ENCODE measurements around the gene DBF4B.

DBF4B gene

GRCh38 chr17:44778656-44779210 lies 70.3 kb downstream of the DBF4B start:
- no peak for DNase-seq

GRCh38 chr17:44779211-44780025 lies 71.0 kb downstream of the DBF4B start:
- peak; percentile 70 for DNase-seq

- DNase-seq: no peak
Observed at GRCh38 chr17:44780161-44780560, 71.7 kb downstream of the DBF4B start.

GRCh38 chr17:44780845-44781480 lies 72.5 kb downstream of the DBF4B start:
- no peak for DNase-seq

- no peak for DNase-seq
Observed at GRCh38 chr17:44781551-44782325, 73.3 kb downstream of the DBF4B start.

GRCh38 chr17:44782326-44782850 lies 73.9 kb downstream of the DBF4B start:
- DNase-seq: no peak

- DNase-seq: no peak
Observed at GRCh38 chr17:44785921-44786320, 77.5 kb downstream of the DBF4B start.

- no peak for DNase-seq
Observed at GRCh38 chr17:44786551-44787081, 78.2 kb downstream of the DBF4B start.

GRCh38 chr17:44787271-44787940 lies 78.9 kb downstream of the DBF4B start:
- no peak for DNase-seq

GRCh38 chr17:44788139-44788538 lies 79.7 kb downstream of the DBF4B start:
- no peak for DNase-seq

- no peak for DNase-seq
Observed at GRCh38 chr17:44792276-44792675, 83.8 kb downstream of the DBF4B start.

GRCh38 chr17:44793885-44794842 lies 85.7 kb downstream of the DBF4B start:
- no peak for DNase-seq

GRCh38 chr17:44794851-44795413 lies 86.5 kb downstream of the DBF4B start:
- no peak for DNase-seq

- DNase-seq: no peak
Observed at GRCh38 chr17:44795421-44795820, 87.0 kb downstream of the DBF4B start.

GRCh38 chr17:44795928-44796327 lies 87.5 kb downstream of the DBF4B start:
- no peak for DNase-seq

- no peak for DNase-seq
Observed at GRCh38 chr17:44796731-44797130, 88.3 kb downstream of the DBF4B start.

- DNase-seq: no peak
Observed at GRCh38 chr17:44797802-44798201, 89.3 kb downstream of the DBF4B start.

- DNase-seq: no peak
Observed at GRCh38 chr17:44798356-44798755, 89.9 kb downstream of the DBF4B start.
